SU-DHL-6 (cell line): Measurements from ENCODE around the gene SEMA4A.
A peak's percentile ranks its signal among the peaks of the same experiment; 100 is the strongest.

Experiments used
- H2AFZ ChIP-seq: fragments of 200-600 bp; sonication (generic); 2 replicates; pipeline ENCODE4 v1.6.1; 2014; ENCODE audit warnings: low read depth, mild to moderate bottlenecking, moderate library complexity, mixed read lengths, antibody characterized with exemption, low read length; ENCODE audit not compliant: severe bottlenecking
- H3F3A ChIP-seq: fragments of 200-600 bp; shearing (Covaris generic); 2 replicates; pipeline ENCODE4 v1.6.0; 2016; ENCODE audit warnings: antibody characterized with exemption, mild to moderate bottlenecking; ENCODE audit not compliant: insufficient read depth
- H3K27ac ChIP-seq: fragments of 200-600 bp; sonication (generic); 2 replicates; pipeline ENCODE4 v1.5.1; 2016; ENCODE audit warnings: low read depth, mild to moderate bottlenecking, low read length, moderate library complexity, mixed read lengths
- H3K27me3 ChIP-seq: fragments of 200-600 bp; sonication (generic), shearing (Covaris generic); 2 replicates; pipeline ENCODE4 v1.6.0; 2014; ENCODE audit warnings: mild to moderate bottlenecking, low read length
- H3K36me3 ChIP-seq: fragments of 200-600 bp; sonication (generic); 2 replicates; pipeline ENCODE4 v1.6.1; 2014; ENCODE audit warnings: mild to moderate bottlenecking, low read length, mixed read lengths
- H3K4me2 ChIP-seq: fragments of 300-600, 200-600 bp; shearing (Covaris generic), sonication (generic); 2 replicates; pipeline ENCODE4 v1.6.0; 2014; ENCODE audit warnings: low read length, low read depth, mild to moderate bottlenecking; ENCODE audit not compliant: poor library complexity, severe bottlenecking
- H3K4me3 ChIP-seq: fragments of 200-600 bp; sonication (generic); 2 replicates; pipeline ENCODE4 v1.5.1; 2014; ENCODE audit warnings: antibody characterized with exemption, low read length, mild to moderate bottlenecking, mixed read lengths; ENCODE audit not compliant: insufficient read depth, poor library complexity, severe bottlenecking
- H3K79me2 ChIP-seq: fragments of 200-600 bp; sonication (generic); 2 replicates; pipeline ENCODE4 v1.6.1; 2014; ENCODE audit warnings: mild to moderate bottlenecking, low read length, moderate library complexity; ENCODE audit not compliant: insufficient read depth
- H3K9ac ChIP-seq: fragments of 200-600 bp; sonication (generic); 2 replicates; pipeline ENCODE4 v1.7.0; 2014; ENCODE audit warnings: mild to moderate bottlenecking, low read length
- H3K9me2 ChIP-seq: fragments of 200-600 bp; sonication (generic); replicated peaks from 2 replicates; pipeline ENCODE4 v1.6.1; 2014; ENCODE audit warnings: low read length; ENCODE audit not compliant: insufficient read depth
- H3K9me3 ChIP-seq: fragments of 200-600 bp; sonication (generic); 2 replicates; pipeline ENCODE4 v1.6.1; 2014; ENCODE audit warnings: low read length, mixed read lengths; ENCODE audit not compliant: insufficient read depth
- H4K20me1 ChIP-seq: fragments of 200-600 bp; sonication (generic); 2 replicates; pipeline ENCODE4 v1.6.1; 2014; ENCODE audit warnings: low read depth, mild to moderate bottlenecking, antibody characterized with exemption, low read length, moderate library complexity, mixed read lengths
- CTCF ChIP-seq: fragments of 200-600 bp; sonication (generic); IDR thresholded peaks from one replicate; pipeline ENCODE4 v1.5.1; 2017; ENCODE audit warnings: antibody characterized with exemption, mild to moderate bottlenecking, low read length, moderate library complexity; ENCODE audit not compliant: insufficient read depth, poor library complexity, severe bottlenecking
- EZH2phosphoT487 ChIP-seq: fragments of 200-600 bp; sonication (generic), shearing (Covaris generic); conservative IDR thresholded peaks from 2 replicates; pipeline ENCODE4 v1.6.1; 2018; ENCODE audit warnings: mild to moderate bottlenecking, antibody characterized with exemption, low read length, moderate library complexity, mixed read lengths

Gene SEMA4A

GRCh38 chr1:156138458-156138867 lies 14.9 kb upstream of the SEMA4A start:
- Histone ChIP-seq H3K79me2 (no peaks in the 10 kb centered on the region), H3K27me3 (no peaks in the 10 kb centered on the region), H4K20me1 (no peaks in the 10 kb centered on the region), H3K36me3 (no peaks in the 10 kb centered on the region), H3F3A (no peaks in the 10 kb centered on the region), H3K4me3 (no peak overlapping the region), H3K9me2 (no peaks in the 10 kb centered on the region), H3K9ac (no peak overlapping the region), H3K27ac (no peak overlapping the region), H3K9me3 (no peaks in the 10 kb centered on the region), H2AFZ (no peak overlapping the region), H3K4me2 (no peak overlapping the region)
- TF ChIP-seq CTCF, result no peak
- TF ChIP-seq EZH2phosphoT487, result no peak

- no peaks in the 10 kb centered on the region for H3K36me3 ChIP-seq
- no peak overlapping the region for H3K4me3 ChIP-seq
- H3K4me2 ChIP-seq, result no peak overlapping the region
- H3F3A ChIP-seq, result peaks cover under 1% of the 10 kb centered on the region; the same call in 1 of the 2 replicates
- no peak overlapping the region for H2AFZ ChIP-seq
- H3K9me3 ChIP-seq, result no peaks in the 10 kb centered on the region
- H3K27ac ChIP-seq, result no peak overlapping the region
- TF ChIP-seq EZH2phosphoT487, result no peak
- peak; percentile 69 for TF ChIP-seq CTCF
- H3K79me2 ChIP-seq, result no peaks in the 10 kb centered on the region
- no peak overlapping the region for H3K9ac ChIP-seq
- H3K9me2 ChIP-seq, result no peaks in the 10 kb centered on the region
- no peaks in the 10 kb centered on the region for H4K20me1 ChIP-seq
- H3K27me3 ChIP-seq, result no peaks in the 10 kb centered on the region
These were observed 12.3 kb upstream of the SEMA4A start for GRCh38 chr1:156140879-156141707.

- H4K20me1 ChIP-seq, result no peaks in the 10 kb centered on the region
- no peak overlapping the region for H3K27ac ChIP-seq
- H3K27me3 ChIP-seq, result no peaks in the 10 kb centered on the region
- H3K4me3 ChIP-seq, result no peak overlapping the region
- peaks cover 24% of the 10 kb centered on the region for H3F3A ChIP-seq
- H2AFZ ChIP-seq, result no peak overlapping the region
- no peaks in the 10 kb centered on the region for H3K36me3 ChIP-seq
- no peaks in the 10 kb centered on the region for H3K9me3 ChIP-seq
- TF ChIP-seq EZH2phosphoT487 (no peak), CTCF (no peak)
- no peaks in the 10 kb centered on the region for H3K9me2 ChIP-seq
- no peaks in the 10 kb centered on the region for H3K79me2 ChIP-seq
- H3K9ac ChIP-seq, result no peak overlapping the region
- no peak overlapping the region for H3K4me2 ChIP-seq
These were observed 9.5 kb upstream of the SEMA4A start for GRCh38 chr1:156143765-156144489.
